GM18505 (cell line): ENCODE measurements around the gene TRPV4.

Source experiments
- ATAC-seq: cut with Tn5 transposase; IDR thresholded peaks from one replicate; pipeline ENCODE4 v1.9.1; 2021; ENCODE audit not compliant: unreplicated experiment
- POLR2A ChIP-seq: IDR thresholded peaks from 4 replicates; pipeline ENCODE4 v1.6.1; 2011; ENCODE audit warnings: borderline replicate concordance; ENCODE audit not compliant: insufficient read depth, insufficient read length; ENCODE audit errors: extremely low read depth

The TRPV4 gene

DNA sequence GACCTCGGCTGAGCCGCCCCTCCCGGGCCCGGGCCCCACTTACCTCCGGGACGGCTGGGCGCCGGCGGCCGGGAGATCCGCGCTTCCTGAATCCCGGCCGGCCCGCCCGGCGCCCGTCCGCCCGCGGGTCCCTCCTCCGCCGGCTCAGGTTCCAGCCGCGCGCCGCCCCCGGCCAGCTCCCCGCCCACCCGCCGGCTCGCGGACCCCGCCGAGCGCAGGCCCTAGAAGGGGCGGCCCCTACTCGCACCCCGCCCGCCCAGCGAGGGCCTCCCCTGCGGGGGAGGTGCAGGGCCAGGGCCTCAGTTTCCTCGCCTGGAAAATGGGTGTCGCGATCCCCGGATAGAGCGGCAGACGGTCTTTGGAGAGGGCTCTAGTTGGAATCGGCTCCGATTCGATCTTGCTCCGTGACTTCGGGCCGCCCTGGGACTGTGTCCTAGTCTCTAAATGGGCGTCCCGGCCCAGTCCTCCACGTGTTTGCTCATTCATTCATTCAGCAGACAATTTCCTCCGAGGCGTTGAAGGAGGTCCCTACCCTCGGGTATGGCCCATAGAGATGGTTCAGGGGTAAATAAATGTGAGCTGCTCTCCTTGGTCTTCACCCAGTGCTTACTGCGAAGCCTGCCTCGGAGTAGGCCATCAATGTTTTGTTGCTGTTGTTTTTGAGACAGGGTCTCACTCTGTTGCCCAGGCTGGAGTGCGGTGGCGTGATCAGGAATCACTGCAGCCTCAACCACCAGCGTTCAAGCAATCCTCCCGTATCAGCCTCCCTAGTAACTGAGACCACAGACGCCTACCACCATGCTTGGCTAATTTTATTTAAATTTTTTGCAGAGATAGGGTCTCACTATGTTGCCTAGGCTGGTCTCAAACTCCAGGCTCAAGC lies at the start of gene TRPV4:
TRPV4 (minus strand) TSS at position 92 of the 883 bp plus-strand sequence. CDS start 18,602 bp downstream, outside the sequence.
- no peak for ATAC-seq
- no peak for TF ChIP-seq POLR2A

DNA sequence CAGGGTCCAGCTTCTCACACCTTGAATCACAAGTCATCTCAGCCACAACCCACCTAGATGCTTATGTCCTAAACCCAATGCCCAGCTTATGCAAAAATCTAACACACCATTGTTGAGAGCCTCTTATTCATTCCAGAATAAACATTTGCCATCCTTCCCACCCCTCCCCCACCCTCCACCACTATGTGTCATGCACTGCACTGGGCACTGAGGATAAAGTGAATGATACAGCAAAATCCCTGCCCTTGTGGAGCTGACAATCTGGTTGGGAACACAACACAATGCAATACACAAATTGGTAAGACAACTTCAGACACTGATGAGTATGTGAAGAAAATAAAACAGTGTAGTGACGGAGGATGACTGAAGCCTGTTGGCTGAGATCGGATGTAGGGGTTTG lies 48.6 kb upstream of the TRPV4 start:
- TF ChIP-seq POLR2A = no peak
- ATAC-seq = no peak

DNA sequence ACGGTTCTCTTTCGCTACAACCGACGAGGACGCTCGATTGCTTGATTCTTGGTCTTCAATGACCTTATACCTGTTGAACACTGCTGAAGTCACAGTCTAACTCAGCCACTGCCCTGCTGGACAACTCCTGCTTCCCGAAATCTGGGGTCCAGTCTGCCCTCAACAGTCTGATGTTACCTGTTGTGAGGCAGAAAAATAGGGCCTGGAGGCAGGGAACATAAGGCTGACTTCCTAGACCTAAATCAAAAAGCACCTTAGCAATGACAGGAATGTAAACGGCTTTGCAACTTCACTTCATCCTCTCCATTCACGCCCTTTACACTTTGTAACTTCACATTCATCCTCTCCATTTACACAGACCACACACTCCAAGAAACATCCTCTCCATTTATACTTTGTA lies 47.7 kb upstream of the TRPV4 start:
- TF ChIP-seq POLR2A = no peak
- ATAC-seq = no peak

DNA sequence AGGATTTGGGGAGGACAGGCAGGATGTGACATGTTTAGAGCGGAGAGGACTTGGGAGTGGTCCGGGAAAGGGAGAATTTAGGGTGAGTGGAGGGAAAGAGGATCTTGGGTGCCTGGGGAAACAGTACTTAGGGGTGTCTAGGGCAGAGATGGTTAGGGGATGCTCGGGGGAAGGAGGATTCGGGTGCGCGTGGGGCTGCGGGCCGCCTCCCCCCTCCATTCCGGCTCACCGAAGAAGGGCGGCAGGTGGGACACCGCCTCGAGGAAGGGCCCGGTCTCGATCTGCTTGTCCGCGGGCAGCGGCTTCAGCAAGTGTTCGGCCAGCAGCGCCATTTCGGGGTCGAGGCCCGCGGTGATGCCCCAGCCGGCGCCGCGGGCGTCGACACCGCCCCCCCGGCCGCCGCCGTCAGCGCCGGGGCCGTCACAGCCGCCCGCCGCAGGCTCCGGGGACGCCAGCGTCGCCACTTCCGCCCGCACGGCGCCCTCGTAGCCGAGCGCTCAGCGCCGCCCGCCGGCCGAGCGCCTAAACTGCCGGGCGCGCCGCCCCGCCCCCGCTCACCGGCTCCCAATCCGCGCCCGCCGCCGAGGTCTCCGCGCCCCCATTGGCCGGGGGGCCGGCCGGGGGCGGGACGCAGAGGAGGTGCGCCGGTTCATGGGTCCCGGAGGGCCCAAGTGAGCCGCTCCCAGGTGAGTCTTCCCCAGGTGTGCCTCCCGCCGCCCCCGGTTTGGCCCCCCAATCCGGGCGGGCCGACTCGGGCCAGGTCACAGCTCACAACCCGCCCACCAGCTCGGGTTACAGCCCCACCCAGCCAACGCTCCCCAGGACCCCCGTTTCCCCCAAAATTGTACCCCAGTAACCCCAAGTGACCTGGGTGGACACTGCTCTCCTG lies 47.1 kb upstream of the TRPV4 start, which contains the start of gene GLTP:
GLTP (minus strand) TSS at position 499 of the 889 bp plus-strand sequence; CDS start at position 332, 167 bp downstream.
- peak; percentile 93 for ATAC-seq
- TF ChIP-seq POLR2A = peak; percentile 51

DNA sequence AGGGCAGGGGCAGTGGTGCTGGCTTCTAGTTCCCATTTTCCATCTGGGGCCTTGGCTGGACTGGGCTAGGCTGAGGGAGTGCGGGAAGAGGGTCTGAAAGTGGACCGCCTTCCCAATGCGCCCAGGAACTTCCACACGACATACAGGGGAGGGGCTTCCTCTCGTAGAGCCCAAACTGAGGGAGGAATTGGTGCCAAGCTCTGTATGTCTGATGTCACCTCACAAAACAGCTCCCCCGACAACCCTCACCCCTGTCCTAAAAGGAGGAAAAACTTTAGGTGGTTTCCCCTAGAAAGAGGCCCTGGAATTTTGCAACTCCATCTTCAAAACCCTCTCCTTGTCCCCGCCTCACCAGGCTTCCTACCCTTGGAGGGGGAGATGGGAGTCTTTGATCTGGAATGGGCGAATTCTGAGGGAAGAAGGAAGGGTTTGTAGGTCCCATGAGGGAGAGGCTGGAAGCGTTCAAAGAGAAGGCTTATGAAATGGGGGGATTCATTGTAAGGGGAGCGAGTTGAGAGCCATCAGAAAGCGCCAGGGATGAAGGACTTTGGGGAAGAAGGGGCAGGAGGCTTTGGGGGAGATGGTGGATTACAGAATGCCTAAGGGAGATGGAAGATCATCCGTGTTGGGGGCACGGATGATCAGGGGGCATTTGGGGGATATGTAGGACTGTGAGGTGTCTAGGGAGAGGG lies 46.3 kb upstream of the TRPV4 start:
- ATAC-seq = no peak
- no peak for TF ChIP-seq POLR2A

DNA sequence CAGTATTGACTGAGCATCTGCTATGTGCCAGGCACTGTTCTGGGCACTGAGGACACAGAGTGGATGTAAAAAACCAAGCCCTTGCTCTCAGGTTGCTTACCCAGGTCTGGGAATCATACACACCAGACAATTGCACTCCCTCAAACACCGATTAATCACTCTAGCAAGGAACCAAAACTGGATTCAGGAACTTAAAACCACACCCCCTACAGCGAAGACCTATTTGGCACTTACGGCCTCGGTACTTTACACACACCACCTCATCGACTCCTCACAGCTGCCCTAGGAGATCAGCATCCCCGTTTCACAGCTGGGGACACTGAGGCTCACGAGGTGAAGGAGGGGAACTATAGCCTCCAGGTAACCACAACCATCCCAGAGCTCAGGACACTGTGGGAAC lies 45.6 kb upstream of the TRPV4 start:
- ATAC-seq = no peak
- TF ChIP-seq POLR2A = no peak

DNA sequence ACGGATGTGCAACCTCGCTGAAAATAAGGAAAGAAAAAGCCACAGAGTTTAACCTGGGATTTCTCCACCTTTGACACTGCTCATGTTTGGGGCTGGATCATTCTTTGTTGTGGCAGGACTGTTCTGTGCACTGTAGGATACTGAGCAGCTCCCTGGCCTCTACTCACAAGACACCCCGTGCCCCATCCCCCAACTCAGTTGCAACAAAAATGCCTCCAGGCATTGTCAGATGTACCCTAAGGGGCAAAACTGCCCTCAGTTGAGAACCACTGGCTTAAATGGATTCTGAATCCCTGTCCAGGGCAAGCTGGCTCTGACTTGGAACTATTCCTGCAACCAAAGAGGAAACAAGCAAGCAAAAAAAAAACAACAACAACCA lies 45.0 kb upstream of the TRPV4 start:
- no peak for ATAC-seq
- TF ChIP-seq POLR2A = no peak

DNA sequence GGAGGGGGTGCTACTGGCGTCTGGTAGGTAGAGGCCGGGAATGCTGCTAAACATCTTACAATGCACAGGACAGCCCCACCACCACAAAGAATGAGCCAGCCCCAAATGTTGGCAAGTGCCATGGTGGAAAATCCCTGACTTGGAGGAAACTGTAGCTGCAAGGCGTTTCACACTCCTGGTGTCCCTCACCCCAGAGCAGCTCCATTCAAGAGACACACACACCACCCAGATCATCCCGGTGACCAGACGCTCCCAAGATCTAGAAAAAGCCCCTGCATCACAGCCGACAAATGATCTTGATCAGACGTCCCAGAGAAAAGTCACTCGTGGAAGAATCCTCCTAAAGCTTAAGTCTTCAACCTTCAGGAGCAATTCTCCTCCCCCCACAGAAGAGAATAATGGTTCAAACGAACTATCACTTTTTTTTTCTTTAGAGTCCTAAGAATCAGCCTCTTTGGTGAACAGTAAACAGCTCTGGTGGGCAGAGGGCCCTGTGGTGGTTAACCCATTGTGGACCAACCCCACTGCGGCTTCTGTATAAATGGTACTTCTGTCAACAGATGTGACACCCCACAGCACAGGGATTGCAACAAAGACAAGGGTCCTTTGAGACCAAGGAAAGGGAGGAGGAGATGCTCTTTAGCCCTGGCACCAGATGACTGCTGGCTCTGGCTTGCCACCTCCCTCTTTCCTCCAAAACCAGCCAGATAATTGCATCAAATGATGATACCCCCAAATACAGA lies 44.5 kb upstream of the TRPV4 start:
- no peak for ATAC-seq
- no peak for TF ChIP-seq POLR2A

DNA sequence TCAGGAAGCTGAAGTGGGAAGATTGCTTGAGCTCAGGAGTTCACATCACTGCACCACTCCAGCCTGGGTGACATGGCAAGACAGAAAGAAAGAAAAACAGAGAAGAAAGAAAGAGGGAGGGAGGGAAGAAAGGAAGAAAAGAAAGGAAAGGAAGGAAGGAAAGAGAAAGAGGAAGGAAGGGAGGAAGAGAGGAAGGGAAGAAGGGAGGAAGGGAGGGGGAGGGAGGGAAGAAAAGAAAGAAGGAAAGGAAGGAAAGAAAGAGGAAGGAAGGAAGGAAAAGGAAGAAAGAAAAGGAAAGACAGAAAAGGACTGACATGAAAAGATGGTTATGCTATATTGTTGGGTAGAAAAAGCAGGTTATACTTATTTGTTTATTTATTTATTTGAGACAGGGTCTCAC lies 43.2 kb upstream of the TRPV4 start:
- no peak for TF ChIP-seq POLR2A
- no peak for ATAC-seq

DNA sequence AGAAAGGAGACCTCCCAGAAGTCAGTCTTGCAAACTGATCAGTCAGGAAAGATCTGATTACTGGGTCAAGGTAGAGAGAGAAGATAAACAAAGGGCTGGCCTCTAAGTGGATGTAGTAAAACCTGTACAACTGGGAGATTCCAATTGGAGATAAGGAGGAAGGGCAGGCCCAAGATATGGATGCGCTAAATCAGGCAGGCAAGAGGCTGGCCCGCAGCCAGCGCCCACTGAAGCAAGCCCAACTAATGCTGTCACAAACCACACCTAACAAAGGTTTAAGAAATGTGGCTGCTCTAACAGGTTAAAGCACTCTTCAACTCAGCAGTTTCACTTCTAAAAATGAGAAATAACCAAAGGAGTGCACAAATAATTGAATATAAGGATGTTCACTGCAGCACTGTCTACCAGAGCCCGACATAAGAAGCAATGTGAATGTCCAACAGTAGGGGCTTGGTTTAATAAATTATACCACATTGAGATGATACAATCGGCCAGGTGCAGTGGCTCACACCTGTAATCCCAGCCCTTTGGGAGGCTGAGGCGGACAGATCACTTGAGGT lies 42.5 kb upstream of the TRPV4 start:
- no peak for ATAC-seq
- TF ChIP-seq POLR2A = no peak

DNA sequence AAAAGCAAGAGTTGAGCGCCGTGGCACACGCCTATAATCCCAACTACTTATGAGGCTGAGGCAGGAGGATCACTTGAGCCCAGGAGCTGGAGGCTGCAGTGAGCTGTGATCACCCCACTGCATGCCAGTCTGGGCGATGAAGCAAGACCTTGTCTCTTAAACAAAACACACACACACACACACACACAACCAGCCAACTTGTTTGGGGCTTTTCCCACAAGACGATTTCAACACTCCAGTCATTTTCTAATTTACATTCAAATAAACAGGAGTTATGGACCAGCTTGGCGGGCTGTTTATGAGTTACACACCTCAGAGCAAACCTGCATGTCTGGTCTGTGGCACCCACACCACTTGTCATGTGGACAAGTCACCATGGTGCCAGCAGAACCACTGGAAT lies 40.5 kb upstream of the TRPV4 start:
- no peak for TF ChIP-seq POLR2A
- no peak for ATAC-seq

DNA sequence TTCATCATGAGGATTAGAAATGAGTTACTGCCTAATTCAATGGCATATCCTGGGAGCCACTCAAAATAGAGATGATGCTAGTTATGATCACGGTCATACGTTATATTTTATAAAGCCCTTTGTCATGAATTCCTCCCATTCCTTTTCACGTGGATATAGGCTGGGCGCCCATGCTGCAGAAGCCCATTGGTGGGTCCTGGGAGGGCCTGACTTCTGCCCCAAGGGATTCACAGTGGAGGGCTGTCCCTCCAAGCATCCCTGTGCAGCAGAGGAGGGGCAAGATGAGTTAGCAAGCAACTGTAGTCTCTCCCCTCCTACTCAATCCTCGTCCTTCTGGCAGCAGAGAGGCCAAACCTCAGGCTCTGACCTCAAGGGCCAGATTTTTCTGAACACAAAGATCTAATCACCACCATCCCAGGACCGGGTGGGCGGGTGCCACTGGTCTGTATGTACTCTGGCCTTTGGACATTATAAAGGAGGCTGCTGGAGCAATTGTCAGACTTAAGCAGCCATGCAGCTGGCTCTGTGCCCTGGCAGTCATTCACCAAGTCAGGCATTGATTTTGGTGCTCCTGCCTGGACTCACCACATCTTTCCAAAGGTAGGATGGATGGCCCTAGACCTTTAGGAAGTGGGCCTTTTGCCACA lies 38.6 kb upstream of the TRPV4 start:
- TF ChIP-seq POLR2A = no peak
- ATAC-seq = no peak
